Kidney epithelial cell (primary cell): Measurements from ENCODE around the gene TLE1. TPM values are rescaled to one million over a fixed set of nuclear protein-coding genes. Genes with fewer than 3 reads are reported as not detected.
A peak's percentile ranks its signal among the peaks of the same experiment; 100 is the strongest.

ENCODE experiments used
- DNase-seq: peaks from one replicate; pipeline ENCODE4 v3.0.0-alpha.2; 2010; ENCODE audit warnings: low read depth
- H3K27me3 ChIP-seq: 2 replicates; pipeline ENCODE4 v1.6.0; 2011; ENCODE audit warnings: low read length; ENCODE audit not compliant: control insufficient read depth, insufficient read depth
- H3K36me3 ChIP-seq: 2 replicates; pipeline ENCODE4 v1.5.1; 2011; ENCODE audit warnings: low read length; ENCODE audit not compliant: control insufficient read depth, insufficient read depth
- H3K4me3 ChIP-seq: 2 replicates; pipeline ENCODE4 v1.5.1; 2011; ENCODE audit warnings: low read depth, mild to moderate bottlenecking, control low read depth, low read length
- total RNA-seq: library from RNA; depleted of rRNA; stranded (reverse); fragments of >200 nt; gene quantifications from 2 replicates; pipeline ENCODE4 v1.2.3, GENCODE V29; 2015
- TF ChIP-seq, protein P1 (sequence below): IDR thresholded peaks from 2 replicates; pipeline ENCODE4 v1.5.1; 2011; ENCODE audit warnings: mild to moderate bottlenecking, moderate library complexity, low read length, control low read depth, inconsistent platforms; ENCODE audit not compliant: insufficient read depth, poor library complexity, severe bottlenecking

TLE1 gene
- total RNA-seq, 1 donor from 2014 or later = 64.1 TPM

DNA sequence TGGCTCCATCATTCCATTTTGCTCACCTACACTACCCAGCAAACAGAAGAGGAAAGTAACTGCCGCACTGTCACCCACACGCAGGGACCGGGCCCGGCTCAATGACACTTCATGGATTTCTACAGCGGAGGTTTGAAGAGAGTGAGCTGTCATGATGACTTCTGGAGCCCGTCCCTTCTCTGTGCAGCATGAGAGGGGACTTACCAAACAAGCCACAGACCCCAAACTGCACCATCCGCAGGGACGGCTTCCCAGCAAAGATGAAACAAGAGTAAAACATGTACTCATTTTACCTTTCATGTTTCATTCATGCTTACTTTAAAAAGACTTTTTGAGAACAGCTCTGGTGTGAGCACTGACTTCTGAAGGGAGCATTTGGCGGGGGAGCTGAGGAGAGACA lies 99.5 kb downstream of the TLE1 start:
- Histone ChIP-seq H3K4me3 (no peak overlapping the region), H3K27me3 (no peaks in the 10 kb centered on the region), H3K36me3 (peaks cover 4% of the 10 kb centered on the region)
- TF ChIP-seq, protein P1, sequence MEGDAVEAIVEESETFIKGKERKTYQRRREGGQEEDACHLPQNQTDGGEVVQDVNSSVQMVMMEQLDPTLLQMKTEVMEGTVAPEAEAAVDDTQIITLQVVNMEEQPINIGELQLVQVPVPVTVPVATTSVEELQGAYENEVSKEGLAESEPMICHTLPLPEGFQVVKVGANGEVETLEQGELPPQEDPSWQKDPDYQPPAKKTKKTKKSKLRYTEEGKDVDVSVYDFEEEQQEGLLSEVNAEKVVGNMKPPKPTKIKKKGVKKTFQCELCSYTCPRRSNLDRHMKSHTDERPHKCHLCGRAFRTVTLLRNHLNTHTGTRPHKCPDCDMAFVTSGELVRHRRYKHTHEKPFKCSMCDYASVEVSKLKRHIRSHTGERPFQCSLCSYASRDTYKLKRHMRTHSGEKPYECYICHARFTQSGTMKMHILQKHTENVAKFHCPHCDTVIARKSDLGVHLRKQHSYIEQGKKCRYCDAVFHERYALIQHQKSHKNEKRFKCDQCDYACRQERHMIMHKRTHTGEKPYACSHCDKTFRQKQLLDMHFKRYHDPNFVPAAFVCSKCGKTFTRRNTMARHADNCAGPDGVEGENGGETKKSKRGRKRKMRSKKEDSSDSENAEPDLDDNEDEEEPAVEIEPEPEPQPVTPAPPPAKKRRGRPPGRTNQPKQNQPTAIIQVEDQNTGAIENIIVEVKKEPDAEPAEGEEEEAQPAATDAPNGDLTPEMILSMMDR = no peak
- DNase-seq = no peak

DNA sequence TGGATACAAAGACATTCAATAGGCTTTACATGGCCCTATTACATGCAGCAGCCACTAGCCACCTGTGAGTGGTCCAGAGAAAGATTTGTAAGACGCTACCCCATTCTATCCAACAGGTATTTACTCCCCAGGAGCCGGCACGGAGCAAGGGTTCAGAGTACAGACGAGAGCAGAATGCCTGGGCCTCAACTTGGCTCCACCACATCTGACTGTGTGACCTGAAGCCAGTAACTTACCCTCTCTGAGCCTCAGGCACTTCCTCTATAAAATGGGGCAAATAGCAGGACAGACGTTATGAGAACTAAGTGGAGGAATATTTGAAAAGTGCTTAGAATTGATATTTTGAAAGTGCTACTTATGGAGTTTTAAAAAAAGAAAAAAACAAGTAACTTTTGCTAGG lies 100.0 kb downstream of the TLE1 start:
- TF ChIP-seq, protein P1 = no peak
- peaks cover 4% of the 10 kb centered on the region for H3K36me3 ChIP-seq
- H3K27me3 ChIP-seq = no peaks in the 10 kb centered on the region
- no peak for DNase-seq
- no peak overlapping the region for H3K4me3 ChIP-seq

DNA sequence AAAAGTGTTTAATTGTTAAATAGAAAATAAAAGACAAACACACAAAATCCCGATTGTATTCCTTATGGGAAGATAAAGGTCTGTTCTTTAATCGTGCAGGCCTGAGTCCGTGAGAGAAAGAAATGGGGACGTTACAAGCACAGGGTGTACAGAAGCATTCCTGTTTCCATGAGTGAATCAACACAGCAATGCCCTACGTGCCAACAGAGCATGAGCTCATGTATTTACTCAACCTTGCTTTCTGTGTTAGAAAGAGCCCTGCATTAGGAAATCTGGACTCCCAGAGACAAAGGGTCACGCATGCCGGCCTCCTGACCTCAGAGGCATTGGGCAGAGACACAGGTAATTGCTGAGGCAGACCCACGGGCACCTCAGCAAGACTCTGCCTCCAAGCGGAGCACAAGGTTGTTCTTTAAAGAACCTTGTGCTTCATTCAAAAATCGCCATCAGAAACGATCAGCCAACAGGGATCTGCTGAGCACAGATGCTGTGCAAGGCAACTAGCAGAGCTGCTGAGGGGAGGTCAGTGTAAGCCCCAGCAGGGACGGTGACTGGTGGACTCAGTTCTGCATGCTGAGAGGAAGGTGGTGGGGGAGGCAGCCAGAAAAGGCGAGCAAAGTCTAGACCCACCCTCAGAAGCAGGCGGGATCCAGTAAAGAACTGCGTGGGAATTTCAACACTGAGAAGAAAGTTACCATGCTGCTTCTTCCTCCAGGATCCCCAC lies 101.0 kb downstream of the TLE1 start:
- TF ChIP-seq, protein P1 = peak; percentile 8
- peak; percentile 96 for DNase-seq
- Histone ChIP-seq H3K4me3 (no peak overlapping the region), H3K27me3 (no peaks in the 10 kb centered on the region), H3K36me3 (peaks cover 5% of the 10 kb centered on the region)

DNA sequence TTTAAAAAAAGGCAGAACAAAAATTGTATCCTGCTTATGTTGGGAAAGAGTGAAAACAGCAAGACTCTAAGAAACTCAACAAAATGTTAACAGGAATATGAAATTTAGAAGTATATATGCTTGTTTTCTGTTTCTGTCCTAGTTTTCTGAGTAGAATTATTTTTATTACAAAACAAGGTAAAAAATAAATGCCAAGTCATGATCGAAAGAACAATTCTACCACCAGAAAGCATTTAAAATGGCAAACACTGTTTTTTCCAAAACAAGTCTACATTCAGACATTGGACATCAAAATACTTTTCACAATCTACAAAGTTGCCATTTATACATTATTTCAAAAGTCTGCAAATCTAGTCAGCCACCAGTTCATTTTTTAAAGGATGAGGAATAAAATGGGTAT lies 102.6 kb downstream of the TLE1 start:
- no peaks in the 10 kb centered on the region for H3K27me3 ChIP-seq
- no peak overlapping the region for H3K4me3 ChIP-seq
- no peak for DNase-seq
- H3K36me3 ChIP-seq = peaks cover 5% of the 10 kb centered on the region
- TF ChIP-seq, protein P1 = no peak

DNA sequence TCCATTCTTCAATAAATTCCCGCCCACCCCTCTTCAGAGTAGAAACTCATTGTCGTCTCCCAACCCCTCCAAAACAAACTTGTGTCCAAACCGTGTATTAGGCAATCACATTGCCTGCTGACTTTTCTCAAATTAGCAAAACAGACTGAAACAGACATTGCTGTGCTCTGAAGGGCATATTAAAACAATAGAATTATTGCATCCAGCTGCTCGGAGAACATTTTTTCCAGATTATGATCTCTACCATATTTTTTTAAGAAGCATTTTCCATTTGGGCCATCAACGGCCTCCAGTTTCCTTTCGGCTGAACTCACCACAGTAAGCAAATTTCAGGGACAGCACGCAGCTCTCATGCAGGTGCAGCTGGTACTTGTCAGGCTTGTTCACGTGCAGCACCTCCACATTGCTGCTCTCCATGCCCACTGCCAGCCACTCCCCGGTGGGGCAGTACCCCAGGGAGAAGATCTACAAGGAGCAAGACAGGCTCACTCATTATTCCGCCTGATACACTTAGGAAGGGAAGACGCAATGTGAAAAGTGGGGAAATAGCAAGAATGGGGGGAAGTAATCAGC lies 104.1 kb downstream of the TLE1 start:
- no peak for DNase-seq
- peaks cover 4% of the 10 kb centered on the region for H3K36me3 ChIP-seq
- TF ChIP-seq, protein P1 = no peak
- no peaks in the 10 kb centered on the region for H3K27me3 ChIP-seq
- H3K4me3 ChIP-seq = no peak overlapping the region
